DMS53 (cell line): ENCODE data around the gene BAG5.
A peak's percentile ranks its signal among the peaks of the same experiment; 100 is the strongest.

Source experiments
- DNase-seq: peaks from one replicate; lab custom pipeline; 2025; lab: John Stamatoyannopoulos, UW

Gene BAG5

DNA sequence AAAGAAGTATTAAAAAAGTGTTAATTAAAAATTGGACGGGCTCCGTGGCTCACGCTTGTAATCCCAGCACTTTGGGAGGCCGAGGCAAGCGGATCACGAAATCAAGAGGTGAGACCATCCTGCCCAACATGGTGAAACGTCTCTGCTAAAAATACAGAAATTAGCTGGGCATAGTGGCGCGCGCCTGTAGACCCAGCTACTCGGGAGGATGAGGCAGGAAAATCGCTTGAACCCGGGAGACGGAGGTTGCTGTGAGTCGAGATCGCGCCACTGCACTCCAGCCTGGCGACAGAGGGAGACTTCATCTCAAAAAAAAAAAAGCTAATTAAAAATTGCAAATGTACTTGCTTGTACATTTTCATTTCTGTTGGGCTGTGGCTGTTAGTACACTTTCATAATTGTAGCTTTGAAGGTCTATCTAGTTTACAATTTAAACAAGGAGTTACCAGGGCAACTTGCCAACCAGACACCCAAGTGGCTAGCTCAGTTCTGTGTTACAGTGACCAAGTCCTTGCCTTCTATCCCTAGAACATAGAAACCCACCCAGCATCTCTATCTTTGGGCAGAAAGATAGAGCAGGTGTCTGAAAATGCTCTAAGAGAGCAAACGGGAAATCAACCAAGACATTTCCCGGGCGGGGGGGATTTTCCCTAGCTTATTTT, 1.5 kb upstream of the BAG5 start:
- DNase-seq = peak; percentile 30

- DNase-seq = no peak
Measured at GRCh38 chr14:103563226-103563620, 766 bp upstream of the BAG5 start.

DNA sequence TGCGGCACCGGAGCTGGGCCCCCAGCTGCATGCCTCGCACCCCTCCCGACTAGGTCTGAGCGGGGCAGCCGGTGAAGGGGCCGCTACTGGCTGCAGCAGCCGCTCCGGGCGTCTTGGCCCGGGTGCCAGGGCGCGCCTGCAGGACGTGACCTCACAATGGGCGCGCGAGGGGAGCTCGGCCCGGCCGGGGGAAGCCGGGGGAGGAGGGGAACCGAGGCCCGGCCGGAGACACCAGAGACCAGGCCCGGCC, 353 bp downstream of the BAG5 start:
- DNase-seq = peak; percentile 65

DNA sequence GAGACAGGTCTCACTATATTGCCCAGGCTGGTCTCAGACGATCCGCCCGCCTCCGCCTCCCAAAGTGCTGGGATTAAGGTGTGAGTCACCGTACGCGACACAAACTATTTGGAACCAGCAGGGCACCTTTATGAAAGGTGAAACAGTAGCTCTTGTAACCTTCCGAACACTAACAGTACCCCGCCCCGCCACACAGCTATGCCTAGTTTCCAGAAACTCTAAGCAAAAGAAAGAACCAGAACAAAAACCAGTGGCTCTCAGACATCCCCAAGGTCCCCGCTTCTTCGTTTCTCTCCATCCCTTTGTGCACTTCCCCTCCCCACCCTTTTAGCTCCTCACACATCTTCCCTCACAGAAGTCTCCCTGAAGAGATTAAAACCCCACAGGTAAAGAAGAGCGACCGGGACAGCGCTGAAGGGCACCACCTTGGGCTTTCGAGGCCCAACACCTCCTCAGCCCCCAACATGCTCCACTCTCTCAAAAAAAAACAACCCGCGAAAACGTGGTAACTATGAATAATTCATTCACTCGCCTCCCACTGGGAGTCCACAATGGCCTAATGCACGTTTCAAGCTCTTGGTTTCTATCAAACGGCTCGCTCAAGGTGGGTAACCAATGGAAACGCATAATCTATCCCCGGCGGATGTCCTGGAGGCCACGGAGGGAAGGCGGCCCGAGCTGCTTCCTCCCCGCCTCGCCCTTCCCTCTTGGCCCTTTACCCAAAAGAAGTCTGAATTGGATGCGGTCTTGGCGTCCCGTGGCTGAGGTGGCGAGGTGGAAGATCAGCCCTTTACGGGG, 877 bp downstream of the BAG5 start:
- DNase-seq = peak; percentile 63

DNA sequence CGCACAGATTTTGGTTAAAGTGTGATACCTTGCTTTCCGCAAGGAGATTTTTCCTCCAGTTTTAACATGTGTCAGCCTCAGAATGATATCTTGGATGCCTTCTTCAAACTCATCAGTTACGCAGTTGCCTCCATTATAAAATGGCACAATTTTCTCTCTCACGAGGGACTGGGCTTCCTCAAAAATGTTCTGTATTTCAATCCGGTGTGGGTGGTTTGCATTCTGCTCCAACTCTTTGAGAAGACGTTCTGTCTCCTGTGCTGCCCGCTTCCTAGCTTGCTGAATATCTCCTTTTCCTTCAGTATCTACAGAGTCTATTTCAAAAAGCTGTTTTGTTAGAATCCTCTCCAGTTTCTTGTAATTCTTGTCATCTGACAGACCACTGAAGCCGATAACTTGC, 1.8 kb downstream of the BAG5 start:
- no peak for DNase-seq

DNA sequence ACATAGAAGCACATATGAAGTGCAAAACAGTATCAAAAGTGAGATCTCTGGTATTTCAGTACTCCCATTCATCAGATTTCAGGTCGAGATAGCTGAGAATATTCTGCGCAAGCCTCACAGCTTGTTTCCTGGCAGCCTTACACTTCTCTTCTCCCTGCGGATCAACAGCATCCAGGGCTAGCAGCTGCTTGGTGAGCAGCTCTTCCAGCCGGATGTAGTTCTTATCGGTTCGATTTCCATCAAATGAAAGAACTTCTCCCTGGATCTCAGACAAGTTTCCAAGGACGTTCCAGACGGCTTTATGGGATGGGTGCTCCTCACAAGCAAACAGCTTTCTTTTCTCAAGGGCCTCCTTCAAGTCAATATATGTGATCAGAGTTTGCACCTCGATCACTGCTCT, 2.7 kb downstream of the BAG5 start:
- no peak for DNase-seq

GRCh38 chr14:103558071-103558882, 4.2 kb downstream of the BAG5 start:
- no peak for DNase-seq

GRCh38 chr14:103556946-103557758, 5.3 kb downstream of the BAG5 start:
- no peak for DNase-seq

DNA sequence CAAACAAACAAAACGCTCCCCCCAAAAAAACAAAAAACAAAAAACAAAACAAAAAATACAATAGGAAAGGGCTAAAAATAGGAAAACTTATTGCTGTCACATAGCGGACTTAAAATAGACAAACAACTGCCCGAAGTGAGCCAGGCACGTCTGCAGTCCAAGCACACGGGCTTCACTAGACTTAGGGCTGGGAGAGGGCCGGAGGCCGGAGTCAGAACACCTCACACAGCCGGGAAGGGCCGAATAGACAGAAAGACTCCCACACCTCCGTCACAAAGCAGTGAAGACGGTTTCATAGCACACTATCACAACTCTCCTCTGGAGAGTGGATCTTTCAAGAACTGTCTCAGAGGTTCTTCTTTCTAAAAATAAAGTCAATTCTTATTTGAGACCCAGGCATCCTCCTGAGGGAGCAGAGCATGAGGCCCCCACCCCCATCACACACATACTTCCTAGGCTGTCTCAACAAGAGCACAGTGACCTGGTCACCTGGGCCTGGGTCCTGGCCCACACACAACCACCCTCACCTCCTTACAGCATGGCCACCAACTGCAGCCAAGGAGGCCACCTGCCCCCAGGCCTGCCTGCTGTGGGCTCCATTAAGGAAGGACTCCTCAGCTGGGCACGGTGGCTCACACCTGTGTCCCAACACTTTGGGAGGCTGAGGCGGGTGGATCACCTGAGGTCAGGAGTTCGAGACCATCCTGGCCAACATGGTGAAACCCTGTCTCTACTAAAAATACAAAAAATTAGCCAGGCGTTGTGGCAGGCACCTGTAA, 6.7 kb downstream of the BAG5 start:
- no peak for DNase-seq

DNA sequence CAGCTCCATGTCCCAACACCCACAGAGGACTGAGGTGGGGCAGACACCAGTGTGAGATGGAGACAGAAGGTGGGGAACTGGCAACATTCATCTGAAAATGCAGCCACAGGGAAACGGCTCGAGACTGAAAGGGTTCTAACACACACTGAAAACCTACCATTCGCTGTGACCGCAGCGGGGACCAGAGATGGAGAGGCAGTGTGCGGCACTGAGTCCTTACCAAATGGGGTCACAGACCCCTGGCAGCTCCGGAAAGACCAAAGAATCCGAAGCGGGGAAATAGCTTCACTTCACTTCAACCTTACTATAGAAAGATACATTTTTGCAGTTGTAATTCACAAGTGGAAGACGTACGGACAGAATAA, 9.6 kb downstream of the BAG5 start:
- no peak for DNase-seq

DNA sequence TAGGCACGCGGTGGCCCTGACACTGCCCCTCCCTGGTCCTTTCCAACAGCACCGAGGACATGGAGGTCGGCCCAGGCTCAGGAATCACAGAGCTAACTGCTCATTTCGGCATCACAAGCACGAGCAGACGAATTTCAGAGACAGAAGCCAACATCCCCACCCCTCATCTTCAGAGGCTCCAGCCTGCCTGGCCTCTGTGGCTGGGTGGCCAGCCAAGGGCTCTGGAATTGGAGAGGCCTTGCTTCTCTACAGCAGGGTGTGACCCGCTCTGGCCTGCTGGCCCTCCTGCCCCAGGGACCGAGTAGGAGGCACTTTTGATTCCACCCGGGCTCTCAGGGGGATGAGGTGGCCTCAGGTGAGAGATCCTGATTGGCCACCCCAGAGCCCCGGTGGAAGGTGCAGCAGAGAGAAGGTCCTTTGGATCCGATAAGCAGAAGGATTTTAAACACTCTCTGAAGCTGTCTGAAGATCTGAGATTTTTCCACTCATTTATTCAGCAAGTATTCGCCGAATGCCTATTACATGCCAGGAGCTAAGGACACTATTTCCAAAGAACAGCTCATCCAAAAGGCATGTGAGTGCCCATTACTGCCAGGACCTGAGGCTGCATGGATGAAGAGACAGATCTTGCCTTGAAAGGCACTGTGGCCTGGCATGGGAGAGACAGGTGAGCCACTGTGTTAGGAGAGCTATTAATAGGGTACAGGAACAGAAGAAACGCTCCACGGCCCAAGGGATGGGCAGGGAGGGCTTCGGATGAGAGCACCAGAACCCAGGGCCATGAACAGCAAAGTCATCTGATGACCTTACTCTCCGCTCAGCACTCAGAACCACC, 10.2 kb downstream of the BAG5 start:
- no peak for DNase-seq

GRCh38 chr14:103551338-103551762, 11.1 kb downstream of the BAG5 start:
- no peak for DNase-seq

DNA sequence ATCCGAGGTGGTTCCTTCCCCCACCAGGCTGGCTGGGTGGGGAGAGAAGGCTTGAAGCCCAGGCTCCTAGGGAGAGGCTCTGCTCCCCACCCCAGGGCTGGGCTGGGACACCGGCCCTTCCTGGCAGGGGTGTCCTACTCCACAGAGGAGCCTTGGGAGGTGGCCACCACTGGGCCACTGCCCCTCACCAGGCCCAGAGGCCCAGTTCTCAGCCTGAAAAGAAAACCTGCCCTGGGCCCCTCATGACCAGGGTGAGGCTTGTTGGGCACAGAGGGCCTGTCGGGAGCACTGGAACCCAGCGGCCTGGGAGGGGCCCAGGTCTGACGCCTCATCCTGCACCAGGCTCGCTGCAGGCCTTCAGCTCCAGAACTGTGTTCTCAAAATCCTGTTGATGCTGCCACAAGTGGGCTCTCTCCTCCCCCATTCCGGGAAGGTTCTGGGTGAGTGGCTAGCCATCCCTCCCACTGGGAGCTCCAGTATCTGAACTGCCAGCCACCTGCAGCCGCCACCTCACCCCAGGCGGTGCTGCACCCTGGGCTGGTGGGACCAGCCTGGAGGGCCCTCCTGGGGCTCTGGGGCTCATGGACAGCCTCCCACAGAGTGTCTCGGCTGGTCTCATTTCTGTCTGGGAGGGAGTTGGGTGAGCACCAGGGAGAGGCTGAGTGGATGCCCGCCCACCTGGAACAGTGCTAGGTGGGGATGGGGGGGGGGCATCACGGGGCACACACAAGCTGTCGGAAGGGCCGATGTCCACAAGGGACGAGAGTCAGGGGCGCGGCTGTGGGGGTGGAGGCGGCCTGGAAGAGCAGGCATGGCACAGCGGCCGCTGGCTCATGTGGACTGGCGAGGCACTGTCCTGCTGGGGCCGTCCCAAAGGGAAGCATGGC, 11.8 kb downstream of the BAG5 start:
- DNase-seq = no peak

- DNase-seq = no peak
Measured at GRCh38 chr14:103549361-103550311, 12.8 kb downstream of the BAG5 start.

GRCh38 chr14:103548463-103549351, 13.8 kb downstream of the BAG5 start:
- no peak for DNase-seq

- DNase-seq = no peak
Measured at GRCh38 chr14:103547941-103548462, 14.5 kb downstream of the BAG5 start.

- DNase-seq = no peak
Measured at GRCh38 chr14:103547455-103547940, 15.0 kb downstream of the BAG5 start.
